Panc1 (cell line): ENCODE data around the gene INTS6L. TPM values are rescaled to one million over a fixed set of nuclear protein-coding genes. Genes with fewer than 3 reads are reported as not detected.

Experiments
- ATAC-seq: fragments of 200-7000 bp; cut with Tn5 transposase; 2 replicates; pipeline ENCODE4 v1.9.1; 2020; ENCODE audit warnings: mild to moderate bottlenecking, moderate library complexity
- BruUV-seq: library from RNA; stranded (reverse); fragments of 400-500 nt; replicated peaks from 2 replicates; lab custom pipeline; 2021; lab: Mats Ljungman, UMichigan
- CTCF ChIA-PET: fragments of 300-600 bp; sonication (Branson Sonifier 250); formaldehyde crosslinking; loops from one replicate; lab custom pipeline; 2022; ENCODE audit warnings: antibody characterized with exemption; lab: Charles Lee
- POLR2A ChIA-PET: fragments of 300-600 bp; sonication (Branson Sonifier 250); formaldehyde crosslinking; loops from one replicate; lab custom pipeline; 2022; ENCODE audit warnings: antibody characterized with exemption; lab: Charles Lee
- DNase-seq: peaks from one replicate; pipeline ENCODE4 v3.0.0-alpha.2; 2010; ENCODE audit warnings: low read depth, low spot score
- H3K27ac ChIP-seq: 2 replicates; pipeline ENCODE4 v1.5.1; 2011; ENCODE audit warnings: mild to moderate bottlenecking, low read length, inconsistent platforms
- H3K27me3 ChIP-seq: fragments of 200-500 bp; sonication (Bioruptor generic); 2 replicates; pipeline ENCODE4 v1.6.0; 2014; ENCODE audit warnings: low read length, inconsistent platforms; ENCODE audit not compliant: control insufficient read depth, insufficient read depth
- H3K36me3 ChIP-seq: fragments of 200-500 bp; sonication (Bioruptor generic); 2 replicates; pipeline ENCODE4 v1.5.1; 2014; ENCODE audit warnings: inconsistent platforms, mild to moderate bottlenecking, low read length, moderate library complexity; ENCODE audit not compliant: control insufficient read depth, insufficient read depth
- H3K4me1 ChIP-seq: 2 replicates; pipeline ENCODE4 v1.5.1; 2011; ENCODE audit warnings: inconsistent platforms, mild to moderate bottlenecking, low read length, moderate library complexity; ENCODE audit not compliant: control insufficient read depth, insufficient read depth
- H3K4me3 ChIP-seq, 2 experiments: 2 replicates each; pipeline ENCODE4 v1.5.1; 2011 to 2012; ENCODE audit warnings: low read depth in 2 of 2, low read length in 2 of 2, mild to moderate bottlenecking in 2 of 2, inconsistent platforms in 1 of 2, moderate library complexity in 1 of 2
- H3K9me3 ChIP-seq: fragments of 200-500 bp; sonication (Bioruptor generic); 2 replicates; pipeline ENCODE4 v1.5.1; 2014; ENCODE audit warnings: low read depth, mild to moderate bottlenecking, inconsistent platforms, low read length, moderate library complexity; ENCODE audit not compliant: control insufficient read depth, insufficient read depth
- POLR2AphosphoS5 ChIP-seq: IDR thresholded peaks from 2 replicates; pipeline ENCODE4 v1.6.1; 2012; ENCODE audit warnings: mild to moderate bottlenecking, low read depth, low read length, moderate library complexity
- SIN3A ChIP-seq: IDR thresholded peaks from 2 replicates; pipeline ENCODE4 v1.6.1; 2012; ENCODE audit warnings: low read depth, mild to moderate bottlenecking, low read length, moderate library complexity, borderline replicate concordance; ENCODE audit not compliant: insufficient read depth
- TCF7L2 ChIP-seq: IDR thresholded peaks from 2 replicates; pipeline ENCODE4 v1.6.1; 2011; ENCODE audit warnings: mild to moderate bottlenecking, low read depth, low read length, inconsistent platforms
- in situ Hi-C: cut with HindIII; loops from 2 replicates; pipeline ENCODE4 v1.10.0; 2016; ENCODE audit warnings: low sequenced_read_pairs, low pct_unique_long_range_greater_than_20kb
- intact Hi-C: fragments of 100-400 bp; cut with micrococcal nuclease; formaldehyde crosslinking; loops from one replicate; pipeline ENCODE4 v1.10.0; 2022; ENCODE audit not compliant: unreplicated experiment
- total RNA-seq: library from RNA; stranded (reverse); gene quantifications from one replicate; pipeline ENCODE4 v1.2.1, GENCODE V29; 2021; ENCODE audit not compliant: unreplicated experiment
- TF ChIP-seq, protein P1 (sequence below), 2 experiments: IDR thresholded peaks; 2 replicates each; pipeline ENCODE4 v1.6.1; 2011 to 2012; ENCODE audit warnings: low read depth in 2 of 2, control low read depth in 1 of 2, low read length in 1 of 2, mild to moderate bottlenecking in 1 of 2, moderate library complexity in 1 of 2; ENCODE audit not compliant: insufficient read depth in 1 of 2
- TF ChIP-seq, protein P2 (sequence below): fragments of 450-650 bp; IDR thresholded peaks from 2 replicates; pipeline ENCODE4 v1.5.1; 2017; ENCODE audit warnings: mild to moderate bottlenecking

INTS6L gene
- total RNA-seq, 1 experiment from 2014 or later: 19.6 TPM

DNA sequence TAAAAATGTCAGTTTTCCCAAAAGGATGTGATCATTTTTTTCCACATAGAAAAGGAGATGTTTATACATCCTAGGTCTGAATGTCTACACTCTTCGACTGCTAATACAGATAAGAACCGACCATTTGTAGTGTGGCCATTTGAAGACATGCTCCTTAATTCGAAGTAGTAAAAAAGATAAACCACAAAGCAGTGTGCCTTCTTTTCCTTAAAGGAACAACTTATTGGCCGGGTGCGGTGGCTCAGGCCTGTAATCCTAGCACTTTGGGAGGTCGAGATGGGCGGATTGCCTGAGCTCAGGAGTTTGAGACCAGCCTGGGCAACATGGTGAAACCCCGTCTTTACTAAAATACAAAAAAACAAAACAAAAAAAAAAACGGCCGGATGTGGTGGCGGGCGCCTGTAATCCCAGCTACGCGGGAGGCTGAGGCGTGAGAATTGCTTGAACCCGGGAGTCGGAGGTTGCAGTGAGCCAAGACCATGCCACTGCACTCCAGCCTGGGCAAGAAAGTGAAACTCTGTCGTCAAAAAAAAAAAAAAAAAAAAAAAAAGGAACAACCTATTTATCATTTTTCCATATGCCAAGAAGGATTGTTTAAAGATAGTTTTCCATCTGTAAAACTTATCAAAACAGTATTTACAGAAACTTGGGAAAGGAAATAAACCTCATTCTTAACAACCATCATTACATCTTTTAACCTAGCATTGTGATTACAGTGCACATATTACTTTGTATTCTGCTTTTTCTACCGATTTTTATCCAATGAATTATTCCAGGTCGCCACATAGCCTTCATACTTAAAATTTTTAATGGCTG is 2.6 kb downstream of the INTS6L start:
- no peaks in the 10 kb centered on the region for H3K9me3 ChIP-seq
- peak overlapping the region; percentile 96 for H3K27ac ChIP-seq
- in situ Hi-C loops: no loop called here
- DNase-seq: no peak
- H3K4me3 ChIP-seq: peak overlapping the region; percentile 79 to 81
- no peak for ATAC-seq
- no peaks in the 10 kb centered on the region for H3K36me3 ChIP-seq
- TF ChIP-seq, protein P1, sequence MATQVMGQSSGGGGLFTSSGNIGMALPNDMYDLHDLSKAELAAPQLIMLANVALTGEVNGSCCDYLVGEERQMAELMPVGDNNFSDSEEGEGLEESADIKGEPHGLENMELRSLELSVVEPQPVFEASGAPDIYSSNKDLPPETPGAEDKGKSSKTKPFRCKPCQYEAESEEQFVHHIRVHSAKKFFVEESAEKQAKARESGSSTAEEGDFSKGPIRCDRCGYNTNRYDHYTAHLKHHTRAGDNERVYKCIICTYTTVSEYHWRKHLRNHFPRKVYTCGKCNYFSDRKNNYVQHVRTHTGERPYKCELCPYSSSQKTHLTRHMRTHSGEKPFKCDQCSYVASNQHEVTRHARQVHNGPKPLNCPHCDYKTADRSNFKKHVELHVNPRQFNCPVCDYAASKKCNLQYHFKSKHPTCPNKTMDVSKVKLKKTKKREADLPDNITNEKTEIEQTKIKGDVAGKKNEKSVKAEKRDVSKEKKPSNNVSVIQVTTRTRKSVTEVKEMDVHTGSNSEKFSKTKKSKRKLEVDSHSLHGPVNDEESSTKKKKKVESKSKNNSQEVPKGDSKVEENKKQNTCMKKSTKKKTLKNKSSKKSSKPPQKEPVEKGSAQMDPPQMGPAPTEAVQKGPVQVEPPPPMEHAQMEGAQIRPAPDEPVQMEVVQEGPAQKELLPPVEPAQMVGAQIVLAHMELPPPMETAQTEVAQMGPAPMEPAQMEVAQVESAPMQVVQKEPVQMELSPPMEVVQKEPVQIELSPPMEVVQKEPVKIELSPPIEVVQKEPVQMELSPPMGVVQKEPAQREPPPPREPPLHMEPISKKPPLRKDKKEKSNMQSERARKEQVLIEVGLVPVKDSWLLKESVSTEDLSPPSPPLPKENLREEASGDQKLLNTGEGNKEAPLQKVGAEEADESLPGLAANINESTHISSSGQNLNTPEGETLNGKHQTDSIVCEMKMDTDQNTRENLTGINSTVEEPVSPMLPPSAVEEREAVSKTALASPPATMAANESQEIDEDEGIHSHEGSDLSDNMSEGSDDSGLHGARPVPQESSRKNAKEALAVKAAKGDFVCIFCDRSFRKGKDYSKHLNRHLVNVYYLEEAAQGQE (IDR thresholded peaks at IDR 0.05; ENCODE audit: insufficient read depth in 1 of 2, low read depth in 2 of 2, low read length in 1 of 2): no peak
- TF ChIP-seq TCF7L2 (no peak), SIN3A (no peak), POLR2AphosphoS5 (no peak)
- TF ChIP-seq, protein P2, sequence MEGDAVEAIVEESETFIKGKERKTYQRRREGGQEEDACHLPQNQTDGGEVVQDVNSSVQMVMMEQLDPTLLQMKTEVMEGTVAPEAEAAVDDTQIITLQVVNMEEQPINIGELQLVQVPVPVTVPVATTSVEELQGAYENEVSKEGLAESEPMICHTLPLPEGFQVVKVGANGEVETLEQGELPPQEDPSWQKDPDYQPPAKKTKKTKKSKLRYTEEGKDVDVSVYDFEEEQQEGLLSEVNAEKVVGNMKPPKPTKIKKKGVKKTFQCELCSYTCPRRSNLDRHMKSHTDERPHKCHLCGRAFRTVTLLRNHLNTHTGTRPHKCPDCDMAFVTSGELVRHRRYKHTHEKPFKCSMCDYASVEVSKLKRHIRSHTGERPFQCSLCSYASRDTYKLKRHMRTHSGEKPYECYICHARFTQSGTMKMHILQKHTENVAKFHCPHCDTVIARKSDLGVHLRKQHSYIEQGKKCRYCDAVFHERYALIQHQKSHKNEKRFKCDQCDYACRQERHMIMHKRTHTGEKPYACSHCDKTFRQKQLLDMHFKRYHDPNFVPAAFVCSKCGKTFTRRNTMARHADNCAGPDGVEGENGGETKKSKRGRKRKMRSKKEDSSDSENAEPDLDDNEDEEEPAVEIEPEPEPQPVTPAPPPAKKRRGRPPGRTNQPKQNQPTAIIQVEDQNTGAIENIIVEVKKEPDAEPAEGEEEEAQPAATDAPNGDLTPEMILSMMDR: no peak
- ChIA-PET CTCF (no interaction called here), POLR2A (no interaction called here)
- intact Hi-C loops: no loop called here
- BruUV-seq: no TSS peak
- peaks cover 6% of the 10 kb centered on the region for H3K4me1 ChIP-seq
- no peaks in the 10 kb centered on the region for H3K27me3 ChIP-seq

DNA sequence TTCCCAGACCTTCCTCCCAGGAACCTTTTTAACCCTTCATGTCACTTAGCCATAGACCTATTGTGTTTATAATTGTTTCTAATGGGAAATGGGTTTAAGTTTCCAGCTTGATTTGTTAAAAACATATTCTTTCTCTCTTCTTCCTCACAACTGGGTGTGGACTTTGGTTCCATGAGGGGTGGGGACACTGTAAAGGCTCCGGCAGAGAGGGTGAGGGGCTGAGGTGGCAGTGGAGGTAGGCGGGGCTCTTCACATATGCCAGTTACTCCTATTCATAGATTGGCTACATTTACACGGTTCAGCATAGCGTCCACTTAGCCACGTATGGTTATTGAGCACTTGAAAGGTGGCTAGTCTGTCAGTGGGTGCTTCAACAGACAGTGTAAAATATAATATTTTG is 7.8 kb downstream of the INTS6L start:
- in situ Hi-C loops: no loop called here
- Histone ChIP-seq H3K9me3 (no peaks in the 10 kb centered on the region), H3K4me3 (no peak overlapping the region), H3K27ac (no peak overlapping the region), H3K36me3 (no peaks in the 10 kb centered on the region), H3K4me1 (no peaks in the 10 kb centered on the region), H3K27me3 (no peaks in the 10 kb centered on the region)
- DNase-seq: no peak
- no TSS peak for BruUV-seq
- ChIA-PET POLR2A (no interaction called here), CTCF (no interaction called here)
- TF ChIP-seq, protein P2: no peak
- no peak for TF ChIP-seq POLR2AphosphoS5
- TF ChIP-seq TCF7L2: no peak
- TF ChIP-seq SIN3A: no peak
- TF ChIP-seq, protein P1 (IDR thresholded peaks at IDR 0.05; ENCODE audit: insufficient read depth in 1 of 2, low read depth in 2 of 2, low read length in 1 of 2): no peak
- intact Hi-C loops: no loop called here
- ATAC-seq: no peak
